Suppressor macrophage treated with lipopolysaccharide for 4 hours (primary cell): Measurements from ENCODE around the gene ROBO1.

Experiments
- DNase-seq: peaks from one replicate; pipeline ENCODE4 v3.0.0-alpha.2; 2020

Gene ROBO1

GRCh38 chr3:79664455-79664854, 103.3 kb downstream of the ROBO1 start:
- no peak for DNase-seq

DNA sequence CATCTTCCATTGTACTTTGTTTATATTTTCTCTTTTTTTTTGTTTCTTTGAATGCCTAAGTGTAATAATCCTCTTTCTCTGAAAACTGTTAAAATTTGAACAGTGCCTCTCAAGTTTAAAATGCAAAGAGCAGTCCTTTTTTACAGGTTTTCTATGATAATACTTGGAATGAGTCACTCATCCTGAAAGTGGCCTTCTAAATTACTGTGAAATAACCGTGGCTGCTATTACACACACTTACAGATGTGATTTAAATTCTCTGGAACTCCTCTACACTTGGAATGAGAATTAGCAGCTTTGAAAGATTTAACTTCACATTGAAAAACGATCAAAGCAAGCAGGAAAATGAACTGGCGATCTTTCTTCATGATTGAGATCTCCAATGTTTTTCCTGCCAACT, 105.9 kb downstream of the ROBO1 start:
- no peak for DNase-seq

DNA sequence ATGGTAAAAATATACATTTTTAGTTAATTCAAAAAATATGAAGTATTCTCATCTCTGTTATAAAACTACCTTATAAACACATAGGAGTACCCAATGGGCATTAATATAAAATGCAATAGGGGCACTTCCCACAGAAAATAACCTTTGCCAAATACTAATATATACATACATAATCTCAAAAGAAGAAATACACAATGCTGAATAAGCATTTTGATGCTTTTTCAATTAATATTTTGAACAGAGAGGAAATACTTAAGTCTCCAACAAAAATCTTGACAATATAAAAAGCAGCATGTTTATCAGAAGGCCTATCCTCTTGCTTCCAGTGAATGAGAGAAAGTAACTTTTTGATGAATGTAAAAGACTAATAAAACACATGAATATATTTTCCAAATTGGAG, 110.7 kb downstream of the ROBO1 start:
- DNase-seq, result no peak

DNA sequence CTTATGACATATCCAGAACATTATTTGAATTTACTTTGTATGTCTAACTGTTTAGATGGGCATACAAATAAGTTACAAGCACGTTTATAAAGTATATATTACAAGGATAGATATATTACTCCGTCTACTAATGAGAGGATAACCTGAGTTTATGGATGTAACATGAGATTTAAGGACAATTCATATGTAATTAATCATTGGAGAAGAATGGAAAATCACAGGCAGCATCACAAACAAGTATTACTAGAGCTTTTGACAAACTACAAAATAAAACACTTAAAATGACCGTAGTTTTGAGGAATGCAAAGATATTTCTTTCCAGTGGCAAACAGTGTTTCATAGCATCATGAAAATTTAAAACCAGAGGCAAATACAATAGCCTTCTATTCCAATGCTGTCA, 113.8 kb downstream of the ROBO1 start:
- no peak for DNase-seq

DNA sequence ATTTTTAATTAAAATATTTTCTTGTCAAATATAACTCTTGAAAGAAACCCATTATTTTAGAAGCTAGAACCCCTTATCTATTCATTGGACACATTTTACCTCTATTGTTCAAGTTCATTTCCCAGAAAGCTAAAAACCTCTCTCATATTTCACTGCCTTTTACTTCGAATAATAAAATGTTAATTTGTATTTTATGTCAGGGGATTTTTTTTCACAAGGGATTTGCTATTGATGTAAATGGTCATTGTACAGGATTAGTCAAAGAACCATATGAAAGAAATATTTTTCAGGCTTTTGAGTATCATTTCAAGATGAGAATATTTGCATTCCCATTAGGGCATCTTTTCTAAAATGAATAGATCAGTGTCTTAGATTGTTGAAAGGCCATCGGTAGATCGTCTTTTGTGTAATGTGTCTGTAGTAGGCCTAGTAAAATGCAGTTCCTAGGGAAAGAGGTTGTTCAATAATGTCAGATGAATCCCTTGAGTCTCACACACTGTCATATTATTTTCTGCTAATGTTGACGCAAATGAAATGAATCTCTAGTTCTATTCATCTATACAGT, 114.5 kb downstream of the ROBO1 start:
- no peak for DNase-seq

GRCh38 chr3:79651536-79652065, 116.2 kb downstream of the ROBO1 start:
- DNase-seq, result no peak

GRCh38 chr3:79639855-79640254, 127.9 kb downstream of the ROBO1 start:
- no peak for DNase-seq

DNA sequence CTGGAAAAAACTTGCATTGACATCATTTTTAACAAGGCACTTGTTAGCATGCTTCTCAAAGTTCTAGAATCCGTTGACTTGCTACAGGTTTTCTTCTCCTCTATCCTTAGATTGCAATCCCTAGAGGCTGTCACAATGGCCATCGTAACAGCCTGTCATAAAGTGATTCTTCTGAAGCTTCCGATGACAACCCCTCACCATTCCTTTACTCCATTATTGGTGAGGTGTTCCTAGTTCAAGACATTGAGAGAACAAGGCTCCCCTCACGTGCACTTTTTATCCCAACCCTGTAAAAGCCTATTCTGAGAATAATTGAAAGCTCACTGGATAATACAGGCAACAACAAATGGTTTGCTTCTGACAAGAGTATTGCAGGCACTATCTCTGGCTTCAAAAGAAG, 131.4 kb downstream of the ROBO1 start:
- no peak for DNase-seq

DNA sequence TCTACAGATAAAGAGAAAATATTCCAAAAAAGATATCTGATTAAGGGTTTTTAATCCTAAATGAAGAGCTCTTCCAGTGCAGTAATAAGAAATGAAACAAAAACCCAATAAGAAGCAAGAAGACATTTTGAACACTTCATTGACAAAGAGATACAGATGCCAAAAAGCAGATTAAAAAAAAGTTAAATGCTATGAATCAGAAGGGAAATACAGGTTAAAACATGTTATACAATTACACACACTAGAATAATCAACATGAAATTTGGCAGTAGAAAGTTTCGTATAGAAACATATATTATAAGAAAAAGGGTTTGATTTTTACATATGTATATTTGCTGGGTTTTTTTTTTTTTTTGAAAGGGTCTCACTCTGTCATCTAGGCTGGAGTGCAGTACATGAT, 135.0 kb downstream of the ROBO1 start:
- DNase-seq, result no peak

DNA sequence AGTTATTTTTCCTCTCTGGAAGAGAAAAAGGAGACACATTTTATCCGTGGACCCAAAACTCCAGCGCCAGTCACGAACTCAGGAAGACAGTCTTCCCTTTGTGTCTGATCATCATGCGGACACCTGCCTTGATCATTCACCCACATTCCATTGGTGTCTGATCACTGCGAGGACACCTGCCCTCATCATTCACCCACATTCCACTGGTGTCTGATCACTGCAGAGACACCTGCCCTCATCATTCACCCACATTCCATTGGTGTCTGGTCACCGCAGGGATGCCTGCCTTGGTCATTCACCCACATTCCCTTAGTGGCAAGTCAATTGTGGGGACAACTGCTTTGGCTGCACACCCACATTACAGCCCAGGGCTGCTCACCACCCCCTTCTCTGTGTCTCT, 148.9 kb downstream of the ROBO1 start:
- DNase-seq, result no peak

DNA sequence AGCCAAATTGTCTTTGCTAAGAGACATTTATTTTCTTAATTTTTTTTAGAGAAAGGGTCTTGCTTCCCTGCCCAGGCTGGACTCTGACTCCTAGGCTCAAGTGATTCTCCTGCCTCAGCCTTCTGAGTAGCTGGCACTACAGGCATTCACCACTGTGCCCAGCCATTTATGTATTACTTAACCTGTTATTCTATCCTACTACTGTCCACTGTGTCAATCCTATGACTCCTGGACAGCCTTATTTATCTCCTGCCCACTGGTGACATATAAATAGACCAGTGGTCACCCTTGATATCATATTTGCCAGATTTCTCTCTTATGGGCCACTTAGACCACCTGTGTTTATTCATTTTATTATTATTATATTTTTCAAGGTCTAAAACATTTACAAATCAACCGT, 161.4 kb downstream of the ROBO1 start:
- DNase-seq, result no peak

DNA sequence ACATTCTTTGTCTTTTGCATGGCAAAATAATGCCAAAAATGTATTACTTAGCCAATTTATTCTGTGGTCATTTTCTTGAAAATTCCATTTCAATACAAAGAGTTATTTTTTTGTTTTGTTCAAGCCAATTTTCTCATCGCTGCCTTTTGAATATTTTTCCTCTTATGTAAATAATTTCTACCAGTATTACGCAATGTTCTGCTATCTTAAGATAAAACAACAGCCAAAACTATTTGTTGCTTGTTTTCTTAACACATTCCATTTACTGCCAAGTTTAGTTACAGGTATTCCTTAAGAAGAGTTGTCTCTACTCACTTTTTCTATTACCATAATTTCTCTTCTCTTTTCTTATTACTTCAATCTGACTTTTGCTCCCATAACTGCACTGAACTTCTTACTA, 163.1 kb downstream of the ROBO1 start:
- no peak for DNase-seq

DNA sequence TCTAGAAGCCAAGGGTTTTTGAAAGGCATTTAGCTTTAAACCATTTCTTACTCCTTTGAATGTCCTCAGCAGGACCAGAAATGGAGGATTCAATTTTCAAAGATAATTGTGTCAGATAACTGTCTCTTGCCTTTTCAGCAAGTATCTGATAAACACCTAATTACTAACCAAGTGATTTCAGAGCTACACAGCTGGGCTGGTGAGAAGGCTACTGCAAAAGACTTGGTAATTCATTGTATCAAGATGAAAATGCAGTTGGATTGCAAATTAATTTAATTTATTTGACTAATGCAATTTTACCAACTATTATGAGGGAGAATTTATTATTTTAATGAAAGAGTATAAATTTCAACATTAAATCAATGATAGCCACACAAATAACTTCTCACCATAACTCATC, 165.4 kb downstream of the ROBO1 start:
- no peak for DNase-seq

DNA sequence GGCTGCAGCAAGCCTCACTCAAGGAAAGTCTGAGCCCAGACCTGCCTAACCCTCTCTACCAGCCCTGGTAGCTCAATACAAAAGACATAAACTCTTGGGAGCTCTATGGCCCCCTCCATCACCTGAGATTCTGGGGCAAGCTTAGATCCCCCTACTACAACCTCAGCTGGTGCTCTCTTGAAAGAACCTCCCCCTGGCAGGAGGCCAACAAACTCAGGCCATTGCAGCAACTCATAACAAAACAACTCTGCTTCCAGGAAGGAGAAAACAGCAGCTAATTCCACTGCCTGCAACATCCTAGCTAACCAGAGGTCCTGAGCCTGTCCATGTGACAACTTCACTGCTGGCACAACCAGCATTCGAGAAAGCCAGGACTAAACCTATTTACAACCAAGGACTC, 169.2 kb downstream of the ROBO1 start:
- no peak for DNase-seq

GRCh38 chr3:79597709-79598108, 170.1 kb downstream of the ROBO1 start:
- no peak for DNase-seq

GRCh38 chr3:79587150-79587549, 180.6 kb downstream of the ROBO1 start:
- no peak for DNase-seq

DNA sequence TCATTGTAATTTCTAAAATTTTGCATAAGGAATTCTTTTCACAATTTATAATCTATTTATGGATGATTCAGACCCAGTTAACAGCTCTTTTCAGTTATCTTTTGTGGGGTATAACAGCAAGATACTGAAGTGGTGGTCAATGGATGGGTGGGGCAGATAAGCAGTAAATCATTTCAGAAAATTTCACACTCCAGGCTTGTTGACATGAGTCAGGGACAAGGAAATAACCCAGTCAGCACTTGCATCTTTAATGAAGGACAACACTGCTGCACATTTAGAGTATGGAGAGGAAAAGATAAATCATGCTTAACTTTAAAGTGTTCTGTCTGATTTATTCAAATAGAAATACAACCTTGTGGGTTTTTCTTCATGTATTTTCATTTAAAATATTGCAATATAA, 181.6 kb downstream of the ROBO1 start:
- no peak for DNase-seq

- no peak for DNase-seq
Observed at GRCh38 chr3:79572930-79573329, 194.9 kb downstream of the ROBO1 start.

DNA sequence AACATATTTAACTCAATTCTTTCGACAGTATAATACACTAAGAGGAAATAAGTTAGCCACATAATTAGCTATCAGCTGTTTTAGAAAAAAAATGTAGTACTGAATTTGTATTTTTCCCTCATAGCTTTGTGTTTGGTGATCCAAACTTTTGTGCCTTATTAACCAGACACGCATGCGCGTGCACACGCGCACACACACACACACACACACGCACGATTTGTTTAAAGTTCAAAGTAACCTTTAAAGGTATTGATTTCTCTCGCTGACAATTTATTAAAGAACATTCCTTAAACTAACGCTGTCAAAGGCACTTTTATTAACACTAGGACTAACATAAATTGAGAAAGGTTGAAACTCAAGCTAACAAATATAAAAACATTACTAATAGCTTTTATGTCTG, 198.9 kb downstream of the ROBO1 start:
- no peak for DNase-seq

- DNase-seq, result no peak
Observed at GRCh38 chr3:79564192-79564591, 203.6 kb downstream of the ROBO1 start.

- no peak for DNase-seq
Observed at GRCh38 chr3:79560698-79561097, 207.1 kb downstream of the ROBO1 start.

DNA sequence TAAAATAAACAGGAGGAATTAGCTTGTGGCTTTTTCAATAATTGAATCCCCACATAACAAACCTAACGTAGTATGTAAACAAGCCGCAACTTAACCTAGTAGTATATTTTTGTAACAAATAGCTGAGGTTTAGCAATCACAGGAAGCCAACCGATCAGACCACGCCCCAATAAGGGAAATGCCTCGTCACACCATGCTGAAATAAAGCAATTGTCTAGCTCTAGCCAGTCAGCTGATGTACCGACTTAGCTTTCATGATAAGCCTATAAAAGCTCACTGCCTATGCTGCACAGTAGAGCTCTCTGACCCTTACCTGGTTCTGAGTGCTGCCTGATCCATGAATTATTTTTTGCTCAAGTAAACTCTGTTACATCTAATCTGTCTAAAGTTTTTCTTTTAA, 208.9 kb downstream of the ROBO1 start:
- no peak for DNase-seq

DNA sequence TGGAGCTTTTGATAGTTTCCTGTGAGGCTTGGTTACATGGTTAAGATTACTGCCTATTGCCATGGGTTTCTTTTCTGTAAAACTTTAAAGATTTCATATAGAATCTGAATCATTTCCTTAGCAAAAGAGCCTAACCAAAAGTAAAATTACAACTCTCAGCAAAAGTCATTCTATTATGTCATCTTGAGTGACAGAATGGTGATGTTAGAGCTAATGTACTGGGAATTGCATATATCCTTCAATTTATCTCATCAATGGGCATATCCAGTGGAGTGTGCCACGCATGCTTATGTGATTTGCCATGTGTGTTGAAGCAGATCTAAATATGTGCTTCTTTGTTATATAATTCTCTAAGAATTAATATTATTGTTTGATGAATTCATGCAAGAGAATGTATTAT, 212.1 kb downstream of the ROBO1 start:
- DNase-seq, result no peak

DNA sequence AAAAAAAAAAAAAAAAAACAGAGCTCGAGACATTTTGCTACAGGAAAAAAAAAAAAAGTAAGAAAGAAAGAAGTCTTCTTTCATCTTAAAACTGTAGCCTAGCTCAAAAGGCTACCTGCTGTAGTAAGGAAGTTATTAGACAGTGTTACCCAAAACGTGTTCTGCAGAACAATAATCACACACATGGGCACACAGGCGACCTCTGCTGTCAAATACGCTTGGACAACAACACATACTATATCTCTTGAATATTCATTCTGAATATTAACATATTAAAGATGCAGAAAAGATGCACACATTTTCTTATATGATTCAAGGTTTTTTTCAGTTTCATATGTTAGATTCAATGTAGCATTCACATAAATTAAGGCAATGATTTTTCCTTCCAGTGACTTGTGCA, 215.8 kb downstream of the ROBO1 start:
- DNase-seq, result no peak

DNA sequence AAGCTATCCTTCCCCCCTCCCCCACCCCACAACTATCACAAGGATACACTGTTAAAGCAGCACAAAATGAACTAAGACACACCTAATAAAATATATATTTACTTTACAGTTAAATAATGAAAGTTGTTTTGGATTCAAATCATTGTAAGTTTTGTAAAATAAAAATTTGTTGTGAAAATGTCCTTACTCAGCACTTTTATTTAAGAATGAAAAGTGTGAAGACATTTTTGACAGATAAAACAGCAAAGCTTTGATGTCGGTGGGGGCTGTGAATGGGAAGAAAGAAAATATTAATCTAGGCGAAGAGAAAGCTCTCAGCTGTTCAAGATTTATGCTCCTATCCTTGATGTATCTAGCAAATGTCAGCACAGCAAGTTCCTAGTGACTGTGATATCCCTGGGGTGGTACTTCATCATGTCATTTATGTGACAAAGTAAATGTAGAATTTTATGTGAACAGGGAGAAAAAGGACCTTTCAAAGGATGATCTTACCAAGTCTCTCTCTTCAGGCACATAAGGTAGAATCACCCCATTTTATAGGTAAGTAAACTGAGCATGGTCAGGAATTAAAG, 216.4 kb downstream of the ROBO1 start:
- DNase-seq, result no peak
